Measurements from ENCODE around the gene UPF2. TPM values are rescaled to one million over a fixed set of nuclear protein-coding genes. Genes with fewer than 3 reads are reported as not detected.

UPF2 gene
- total and polyA plus RNA-seq, 3 donors from 2014 or later: 15.7 to 43.7 (median 36.9) TPM

DNA sequence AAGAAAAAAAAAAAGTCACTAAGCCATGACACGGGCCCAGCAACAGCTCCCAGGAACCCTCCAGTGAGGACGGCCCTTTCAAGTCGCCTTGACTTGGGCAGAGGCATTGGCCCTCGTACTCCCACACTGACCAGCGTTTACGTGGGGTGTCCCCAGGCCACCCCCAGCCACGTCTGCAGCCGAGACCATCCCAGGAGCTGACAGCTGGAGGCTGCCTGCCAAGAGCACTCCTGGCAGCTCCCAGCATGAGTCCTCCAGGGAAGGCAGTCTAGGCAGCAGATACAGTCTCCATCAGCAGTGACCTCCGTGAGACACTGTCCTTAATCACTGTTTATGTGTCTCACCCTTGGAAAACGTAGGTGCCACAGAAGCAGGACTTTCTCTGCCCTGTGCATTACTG is 133.0 kb downstream of the UPF2 start:
- no peak for TF ChIP-seq POLR2A (IDR thresholded peaks at IDR 0.05)
- TF ChIP-seq, protein P1, sequence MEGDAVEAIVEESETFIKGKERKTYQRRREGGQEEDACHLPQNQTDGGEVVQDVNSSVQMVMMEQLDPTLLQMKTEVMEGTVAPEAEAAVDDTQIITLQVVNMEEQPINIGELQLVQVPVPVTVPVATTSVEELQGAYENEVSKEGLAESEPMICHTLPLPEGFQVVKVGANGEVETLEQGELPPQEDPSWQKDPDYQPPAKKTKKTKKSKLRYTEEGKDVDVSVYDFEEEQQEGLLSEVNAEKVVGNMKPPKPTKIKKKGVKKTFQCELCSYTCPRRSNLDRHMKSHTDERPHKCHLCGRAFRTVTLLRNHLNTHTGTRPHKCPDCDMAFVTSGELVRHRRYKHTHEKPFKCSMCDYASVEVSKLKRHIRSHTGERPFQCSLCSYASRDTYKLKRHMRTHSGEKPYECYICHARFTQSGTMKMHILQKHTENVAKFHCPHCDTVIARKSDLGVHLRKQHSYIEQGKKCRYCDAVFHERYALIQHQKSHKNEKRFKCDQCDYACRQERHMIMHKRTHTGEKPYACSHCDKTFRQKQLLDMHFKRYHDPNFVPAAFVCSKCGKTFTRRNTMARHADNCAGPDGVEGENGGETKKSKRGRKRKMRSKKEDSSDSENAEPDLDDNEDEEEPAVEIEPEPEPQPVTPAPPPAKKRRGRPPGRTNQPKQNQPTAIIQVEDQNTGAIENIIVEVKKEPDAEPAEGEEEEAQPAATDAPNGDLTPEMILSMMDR (IDR thresholded peaks at IDR 0.05): no peak
- Histone ChIP-seq H3K4me1 (no peaks in the 10 kb centered on the region), H3K27ac (no peak overlapping the region), H3K4me3 (no peak overlapping the region), H3K9me3 (no peaks in the 10 kb centered on the region), H3K36me3 (ENCODE audit: low read depth, missing control alignments) (no peaks in the 10 kb centered on the region), H3K27me3 (no peaks in the 10 kb centered on the region)
- no peak for DNase-seq
- intact Hi-C loops (cut with DNase I; ENCODE audit: low total_unique reads): no loop called here
- 58 to 75% methylated on average over 6 to 10 of the region's 10 CpGs for WGBS, 2 donors

DNA sequence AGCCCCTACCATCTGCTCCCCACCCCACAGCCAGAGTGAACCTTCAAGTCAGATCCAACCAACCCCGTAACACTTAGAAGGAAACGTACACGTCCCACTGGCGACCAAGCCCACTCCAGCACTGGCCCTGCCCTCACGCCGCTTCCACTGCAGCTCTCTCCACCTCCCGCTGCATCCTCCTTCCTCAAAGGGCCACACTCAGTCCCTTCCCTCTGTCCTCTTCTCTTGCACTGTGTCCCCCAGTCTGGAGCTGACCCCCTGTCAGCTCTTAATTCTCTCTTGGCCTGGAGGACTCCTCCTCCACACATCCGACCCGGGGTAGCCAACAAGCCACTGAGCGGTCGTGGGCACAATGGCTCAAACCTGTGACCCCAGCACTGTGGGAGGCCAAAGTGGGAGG is 133.6 kb downstream of the UPF2 start:
- H3K9me3 ChIP-seq: no peaks in the 10 kb centered on the region
- H3K36me3 ChIP-seq (ENCODE audit: low read depth, missing control alignments): no peaks in the 10 kb centered on the region
- H3K4me3 ChIP-seq: no peak overlapping the region
- H3K27me3 ChIP-seq: no peaks in the 10 kb centered on the region
- intact Hi-C loops (cut with DNase I; ENCODE audit: low total_unique reads): no loop called here
- no peak for DNase-seq
- 94 to 95% methylated on average over 11 of the region's 11 CpGs for WGBS, 2 donors
- no peaks in the 10 kb centered on the region for H3K4me1 ChIP-seq
- H3K27ac ChIP-seq: no peak overlapping the region
- TF ChIP-seq, protein P1 (IDR thresholded peaks at IDR 0.05): no peak
- no peak for TF ChIP-seq POLR2A (IDR thresholded peaks at IDR 0.05)

DNA sequence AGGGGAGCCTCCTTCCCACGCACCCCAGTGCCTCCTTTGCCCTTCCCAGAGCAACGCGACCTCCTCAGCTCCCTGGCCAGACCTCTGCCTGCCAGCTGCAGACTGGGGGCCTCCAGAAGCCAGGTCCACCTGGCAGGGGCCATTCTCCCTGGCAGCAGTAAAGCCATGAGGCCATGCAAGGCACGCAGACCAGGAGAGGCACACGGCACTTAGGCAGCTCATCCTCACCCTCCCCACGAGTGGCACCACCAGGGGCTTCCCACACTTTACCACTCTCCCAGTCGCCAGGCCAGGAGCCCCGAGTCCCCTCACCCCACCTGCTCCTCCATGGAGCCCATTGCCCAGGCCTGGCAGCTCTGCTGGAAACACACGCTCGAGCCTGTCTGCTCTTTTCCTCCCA is 134.1 kb downstream of the UPF2 start:
- no peaks in the 10 kb centered on the region for H3K4me1 ChIP-seq
- 92 to 93% methylated on average over 7 to 10 of the region's 10 CpGs for WGBS, 2 donors
- no peak for TF ChIP-seq POLR2A (IDR thresholded peaks at IDR 0.05)
- TF ChIP-seq, protein P1 (IDR thresholded peaks at IDR 0.05): no peak

DNA sequence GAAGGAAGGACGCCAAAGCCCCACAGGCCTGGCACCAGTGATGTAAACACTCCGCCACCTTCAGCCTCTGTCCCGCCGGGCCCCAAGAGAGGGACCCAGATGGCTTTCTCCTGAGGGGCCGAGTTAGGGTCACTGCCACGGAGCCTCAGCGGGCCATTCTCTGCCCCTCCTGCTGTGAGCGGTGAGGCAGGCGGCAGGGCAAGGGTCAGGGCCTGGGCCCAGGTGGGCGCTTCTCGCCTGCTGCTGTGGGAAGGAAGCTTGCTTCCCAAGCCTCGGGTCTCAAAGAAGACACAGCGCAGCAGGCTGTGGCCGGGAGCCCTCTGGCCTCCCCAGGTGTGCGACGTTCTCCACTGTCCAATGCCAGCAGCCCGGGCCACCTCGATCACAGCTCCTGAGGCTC is 134.7 kb downstream of the UPF2 start:
- no peaks in the 10 kb centered on the region for H3K4me1 ChIP-seq
- WGBS, 2 donors: 86 to 95% methylated on average over 7 to 14 of the region's 18 CpGs
- TF ChIP-seq POLR2A (IDR thresholded peaks at IDR 0.05): no peak
- TF ChIP-seq, protein P1 (IDR thresholded peaks at IDR 0.05): no peak
- no peak overlapping the region for H3K4me3 ChIP-seq
- H3K27ac ChIP-seq: no peak overlapping the region
- H3K36me3 ChIP-seq (ENCODE audit: low read depth, missing control alignments): no peaks in the 10 kb centered on the region
- intact Hi-C loops (cut with DNase I; ENCODE audit: low total_unique reads): no loop called here
- H3K27me3 ChIP-seq: no peaks in the 10 kb centered on the region
- DNase-seq: no peak
- H3K9me3 ChIP-seq: no peaks in the 10 kb centered on the region

More for the DNA sequence above, 134.1 kb downstream of the UPF2 start:
- intact Hi-C loops (cut with DNase I; ENCODE audit: low total_unique reads): no loop called here
- DNase-seq: no peak
- H3K36me3 ChIP-seq (ENCODE audit: low read depth, missing control alignments): no peaks in the 10 kb centered on the region
- no peak overlapping the region for H3K4me3 ChIP-seq
- no peaks in the 10 kb centered on the region for H3K9me3 ChIP-seq
- H3K27ac ChIP-seq: no peak overlapping the region
- H3K27me3 ChIP-seq: no peaks in the 10 kb centered on the region

DNA sequence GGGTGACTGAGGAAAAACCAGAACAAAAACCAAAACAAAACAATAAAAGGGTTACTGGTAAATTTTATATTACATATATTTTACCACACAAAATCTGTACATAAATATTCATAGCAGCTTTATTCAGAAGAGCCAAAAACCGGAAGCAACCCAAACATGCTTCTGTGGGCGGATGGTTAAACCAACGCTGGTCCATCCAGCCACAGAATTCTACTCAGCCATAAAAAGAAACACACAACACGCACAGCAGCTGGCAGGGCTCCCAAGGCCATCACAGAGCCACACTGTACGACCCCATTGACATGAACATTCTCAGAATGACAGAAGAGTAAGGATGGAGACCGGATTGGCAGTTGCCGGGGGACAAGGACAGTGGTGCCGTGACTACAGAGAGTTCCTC is 135.9 kb downstream of the UPF2 start:
- intact Hi-C loops (cut with DNase I; ENCODE audit: low total_unique reads): no loop called here
- no peaks in the 10 kb centered on the region for H3K36me3 ChIP-seq (ENCODE audit: low read depth, missing control alignments)
- no peak overlapping the region for H3K4me3 ChIP-seq
- WGBS, 2 donors: 42 to 54% methylated on average over 8 of the region's 8 CpGs
- no peak for DNase-seq
- TF ChIP-seq, protein P1 (IDR thresholded peaks at IDR 0.05): no peak
- no peak for TF ChIP-seq POLR2A (IDR thresholded peaks at IDR 0.05)
- no peaks in the 10 kb centered on the region for H3K4me1 ChIP-seq
- H3K27me3 ChIP-seq: no peaks in the 10 kb centered on the region
- no peak overlapping the region for H3K27ac ChIP-seq
- H3K9me3 ChIP-seq: no peaks in the 10 kb centered on the region
